Psoas muscle (tissue), 8 donors: Measurements from ENCODE around the gene CCNI. TPM values are rescaled to one million over a fixed set of nuclear protein-coding genes. Genes with fewer than 3 reads are reported as not detected.

Experiments used
- ATAC-seq, 4 donors: fragments of 200-7000 bp; cut with Tn5 transposase; one replicate each; pipeline ENCODE4 v1.9.1; 2020; ENCODE audit warnings: moderate library complexity in 3 of 4, mild to moderate bottlenecking in 2 of 4
- DNase-seq, 2 donors: peaks; one replicate each; pipeline ENCODE4 v3.0.0-alpha.2; 2020
- H3K27ac ChIP-seq: fragments of 200-600 bp; one replicate; pipeline ENCODE4 v1.8.0; 2022
- H3K27me3 ChIP-seq, 3 donors: fragments of 200-600 bp in 1 of 3; one replicate each; pipeline versions ENCODE4 v1.6.1 to v1.8.0; 2013 to 2022; ENCODE audit warnings: low read length in 2 of 3, mild to moderate bottlenecking in 2 of 3, moderate library complexity in 1 of 3; ENCODE audit not compliant: insufficient read depth in 3 of 3
- H3K36me3 ChIP-seq, 2 donors: fragments of 200-600 bp in 1 of 2; one replicate each; pipeline versions ENCODE4 v1.6.1 to v1.8.0; 2013 to 2022; ENCODE audit warnings: low read depth in 1 of 2, mild to moderate bottlenecking in 1 of 2, moderate library complexity in 1 of 2; ENCODE audit not compliant: insufficient read depth in 1 of 2
- H3K4me1 ChIP-seq: fragments of 200-600 bp; one replicate; pipeline ENCODE4 v1.8.0; 2022
- H3K4me3 ChIP-seq: fragments of 200-600 bp; one replicate; pipeline ENCODE4 v1.8.0; 2022; ENCODE audit warnings: mild to moderate bottlenecking
- H3K9me3 ChIP-seq: fragments of 200-600 bp; one replicate; pipeline ENCODE4 v1.8.0; 2022
- WGBS, 3 donors: extraction: QIAGEN DNeasy Blood & Tissue Kit; methylation state at CpG; one replicate each; pipeline versions ENCODE4 v1.1.6 to v1.1.7; 2013; 5-methylcytosine and 5-hydroxymethylcytosine counted together
- intact Hi-C, 2 donors: fragments of 100-400 bp; cut with DNase I; formaldehyde crosslinking; loops; one replicate each; pipeline versions ENCODE4 v1.11.0 to v1.14.2; 2022
- polyA plus RNA-seq, 3 donors: library from polyadenylated mRNA; stranded (reverse); fragments of 200-250 nt; gene quantifications; one replicate each; pipeline ENCODE4 v1.2.3, GENCODE V29; 2013
- total RNA-seq, 4 donors: library from RNA; stranded (reverse); fragmentation: NEBNext Ultra II Directional in 2 of 4; extraction: Animal tissue kit (Norgen Biotek cat#: 25700) in 2 of 4; gene quantifications; one replicate each; pipeline versions ENCODE4 v1.2.1 to v1.2.4, GENCODE V29; 2021 to 2023
- TF ChIP-seq, protein P1 (sequence below): fragments of 200-600 bp; IDR thresholded peaks from one replicate; pipeline ENCODE4 v1.8.0; 2022; ENCODE audit warnings: antibody characterized with exemption
- donor health status: healthy with polysubstance abuse.
- donor health status: DM: no; HTN: no; CAD: no; lungs with moderate emphysema.
- donor health status: Bipolar disorder and iron deficiency.
- donor health status: healthy.
- donor health status: DM: yes; HTN: yes; CAD: no.
- donor health status: DM: no; HTN: no; CAD: no.
- donor health status: DM: no; HTN: no; CAD: no.
- donor health status: DM: yes; HTN: yes; CAD: no.

The CCNI gene
- total and polyA plus RNA-seq, 7 donors = 82.1 to 182 (median 147) TPM

GRCh38 chr4:77020017-77020416, 55.8 kb downstream of the CCNI start:
- Histone ChIP-seq H3K4me3 (no peak overlapping the region), H3K27ac (no peak overlapping the region), H3K9me3 (no peaks in the 10 kb centered on the region), H3K4me1 (no peaks in the 10 kb centered on the region), H3K27me3 (no peaks in the 10 kb centered on the region), H3K36me3 (peaks cover 0 to 76% of the 10 kb centered on the region in 2 donors)
- ATAC-seq (no peak), DNase-seq (no peak)
- TF ChIP-seq, protein P1, sequence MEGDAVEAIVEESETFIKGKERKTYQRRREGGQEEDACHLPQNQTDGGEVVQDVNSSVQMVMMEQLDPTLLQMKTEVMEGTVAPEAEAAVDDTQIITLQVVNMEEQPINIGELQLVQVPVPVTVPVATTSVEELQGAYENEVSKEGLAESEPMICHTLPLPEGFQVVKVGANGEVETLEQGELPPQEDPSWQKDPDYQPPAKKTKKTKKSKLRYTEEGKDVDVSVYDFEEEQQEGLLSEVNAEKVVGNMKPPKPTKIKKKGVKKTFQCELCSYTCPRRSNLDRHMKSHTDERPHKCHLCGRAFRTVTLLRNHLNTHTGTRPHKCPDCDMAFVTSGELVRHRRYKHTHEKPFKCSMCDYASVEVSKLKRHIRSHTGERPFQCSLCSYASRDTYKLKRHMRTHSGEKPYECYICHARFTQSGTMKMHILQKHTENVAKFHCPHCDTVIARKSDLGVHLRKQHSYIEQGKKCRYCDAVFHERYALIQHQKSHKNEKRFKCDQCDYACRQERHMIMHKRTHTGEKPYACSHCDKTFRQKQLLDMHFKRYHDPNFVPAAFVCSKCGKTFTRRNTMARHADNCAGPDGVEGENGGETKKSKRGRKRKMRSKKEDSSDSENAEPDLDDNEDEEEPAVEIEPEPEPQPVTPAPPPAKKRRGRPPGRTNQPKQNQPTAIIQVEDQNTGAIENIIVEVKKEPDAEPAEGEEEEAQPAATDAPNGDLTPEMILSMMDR = no peak
- intact Hi-C loops = no loop called here
- WGBS, 3 donors = 85 to 92% (median 89%) methylated on average over 3 of the region's 3 CpGs

GRCh38 chr4:77015390-77015789, 60.4 kb downstream of the CCNI start:
- no peak for DNase-seq
- Histone ChIP-seq H3K27ac (no peak overlapping the region), H3K27me3 (no peaks in the 10 kb centered on the region), H3K4me1 (no peaks in the 10 kb centered on the region), H3K4me3 (no peak overlapping the region), H3K9me3 (no peaks in the 10 kb centered on the region), H3K36me3 (peaks cover 0 to 49% of the 10 kb centered on the region in 2 donors)
- no peak for ATAC-seq
- intact Hi-C loops = no loop called here
- 40 to 54% (median 50%) methylated on average over 1 of the region's 1 CpG for WGBS, 3 donors
- TF ChIP-seq, protein P1 = no peak

DNA sequence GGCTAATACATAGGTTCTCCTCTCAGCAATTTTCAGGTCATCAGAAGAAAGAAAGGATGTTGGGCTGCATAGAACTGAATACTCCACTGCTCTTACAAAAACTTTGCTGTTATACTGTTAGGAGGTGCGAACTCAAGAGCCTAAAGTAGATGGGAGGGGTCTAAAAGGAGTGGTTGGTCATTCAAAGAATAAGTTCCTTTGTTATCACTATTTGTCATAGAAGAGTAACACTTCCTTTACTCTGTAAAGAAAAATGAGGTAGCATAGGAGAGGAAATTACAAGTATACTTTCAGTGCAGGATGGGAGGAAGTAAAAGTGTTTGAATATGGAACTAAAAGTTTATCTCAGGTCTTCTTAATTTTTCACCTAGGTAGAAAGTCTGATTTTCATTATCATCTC, 61.5 kb downstream of the CCNI start:
- Histone ChIP-seq H3K4me1 (no peaks in the 10 kb centered on the region), H3K36me3 (peaks cover 0 to 38% of the 10 kb centered on the region in 2 donors), H3K9me3 (no peaks in the 10 kb centered on the region), H3K27me3 (no peaks in the 10 kb centered on the region), H3K27ac (no peak overlapping the region), H3K4me3 (no peak overlapping the region)
- TF ChIP-seq, protein P1 = no peak
- 88 to 97% (median 93%) methylated on average over 1 of the region's 1 CpG for WGBS, 3 donors
- intact Hi-C loops = no loop called here
- ATAC-seq (no peak), DNase-seq (no peak)

GRCh38 chr4:77012726-77013125, 63.1 kb downstream of the CCNI start:
- 62 to 73% (median 62%) methylated on average over 5 of the region's 5 CpGs for WGBS, 3 donors
- no peaks in the 10 kb centered on the region for H3K9me3 ChIP-seq
- no peak for DNase-seq
- H3K36me3 ChIP-seq = peaks cover 2 to 27% of the 10 kb centered on the region in 2 donors
- H3K4me3 ChIP-seq = no peak overlapping the region
- ATAC-seq = no peak
- TF ChIP-seq, protein P1 = no peak
- intact Hi-C loops = no loop called here
- H3K27me3 ChIP-seq = no peaks in the 10 kb centered on the region
- H3K27ac ChIP-seq = no peak overlapping the region
- H3K4me1 ChIP-seq = no peaks in the 10 kb centered on the region

- TF ChIP-seq, protein P1 = no peak
- H3K27ac ChIP-seq = no peak overlapping the region
- no peak overlapping the region for H3K4me3 ChIP-seq
- 89 to 93% (median 90%) methylated on average over 3 of the region's 3 CpGs for WGBS, 3 donors
- H3K27me3 ChIP-seq = no peaks in the 10 kb centered on the region
- ATAC-seq = no peak
- intact Hi-C loops = no loop called here
- H3K9me3 ChIP-seq = no peaks in the 10 kb centered on the region
- no peak for DNase-seq
- H3K4me1 ChIP-seq = no peaks in the 10 kb centered on the region
- peaks cover 7 to 35% of the 10 kb centered on the region in 2 donors for H3K36me3 ChIP-seq
Observed at GRCh38 chr4:77010841-77011354, 64.9 kb downstream of the CCNI start.
